ENCODE measurements around the gene CARS1.

CARS1 gene

GRCh38 chr11:2952290-2952689 is 104.9 kb downstream of the CARS1 start:
- DNase-seq, result no peak

- DNase-seq, result no peak
Measured at GRCh38 chr11:2951231-2952110, 105.8 kb downstream of the CARS1 start.
